DND-41 (cell line): ENCODE results near the gene PRF1.

Source experiments
- ATAC-seq: fragments of 200-7000 bp; cut with Tn5 transposase; 3 replicates; pipeline ENCODE4 v1.9.1; 2021; ENCODE audit warnings: low read depth; ENCODE audit not compliant: insufficient read depth
- DNase-seq: peaks from one replicate; pipeline ENCODE4 v3.0.0-alpha.2; 2020
- H2AFZ ChIP-seq: 2 replicates; pipeline ENCODE4 v1.6.0; 2012; ENCODE audit warnings: low read depth, low read length
- H3K27ac ChIP-seq: 2 replicates; pipeline ENCODE4 v1.5.1; 2012; ENCODE audit warnings: low read length, inconsistent platforms
- H3K27me3 ChIP-seq: fragments of 200-600 bp; sonication (generic); 2 replicates; pipeline ENCODE4 v1.6.0; 2012; ENCODE audit warnings: low read length, mild to moderate bottlenecking, inconsistent platforms; ENCODE audit not compliant: insufficient read depth, poor library complexity
- H3K36me3 ChIP-seq: 2 replicates; pipeline ENCODE4 v1.5.1; 2012; ENCODE audit warnings: low read length, inconsistent platforms; ENCODE audit not compliant: insufficient read depth
- H3K4me1 ChIP-seq: 2 replicates; pipeline ENCODE4 v1.5.1; 2012; ENCODE audit warnings: mild to moderate bottlenecking, low read length; ENCODE audit not compliant: insufficient read depth
- H3K4me2 ChIP-seq: 2 replicates; pipeline ENCODE4 v1.6.0; 2012; ENCODE audit warnings: mild to moderate bottlenecking, moderate library complexity, low read length, inconsistent platforms; ENCODE audit not compliant: insufficient read depth
- H3K4me3 ChIP-seq, 2 experiments: fragments of 200-600 bp in 1 of 2; shearing (Covaris generic) in 1 of 2; 2 replicates each; pipeline ENCODE4 v1.5.1; 2012 to 2016; ENCODE audit warnings: inconsistent platforms in 2 of 2, low read length in 2 of 2, mild to moderate bottlenecking in 2 of 2, low read depth in 1 of 2, moderate library complexity in 1 of 2
- H3K79me2 ChIP-seq: 2 replicates; pipeline ENCODE4 v1.6.0; 2012; ENCODE audit warnings: low read length, inconsistent platforms; ENCODE audit not compliant: insufficient read depth
- H3K9ac ChIP-seq: 2 replicates; pipeline ENCODE4 v1.6.0; 2012; ENCODE audit warnings: low read depth, mild to moderate bottlenecking, inconsistent platforms, low read length, moderate library complexity
- H3K9me3 ChIP-seq: 2 replicates; pipeline ENCODE4 v1.5.1; 2012; ENCODE audit warnings: low read length, moderate library complexity, mild to moderate bottlenecking, inconsistent platforms; ENCODE audit not compliant: insufficient read depth, severe bottlenecking
- H4K20me1 ChIP-seq: 2 replicates; pipeline ENCODE4 v1.6.0; 2012; ENCODE audit warnings: low read length; ENCODE audit not compliant: insufficient read depth
- EZH2 ChIP-seq: IDR thresholded peaks from 3 replicates; pipeline ENCODE4 v1.6.1; 2012; ENCODE audit warnings: borderline replicate concordance, low read depth, mild to moderate bottlenecking, moderate library complexity, low read length, inconsistent platforms; ENCODE audit not compliant: severe bottlenecking
- TF ChIP-seq, protein P1 (sequence below): IDR thresholded peaks from 2 replicates; pipeline ENCODE4 v1.5.1; 2012; ENCODE audit warnings: borderline replicate concordance, low read length, moderate library complexity, mild to moderate bottlenecking; ENCODE audit not compliant: poor library complexity, severe bottlenecking; ENCODE audit errors: extremely low read depth

PRF1 gene

DNA sequence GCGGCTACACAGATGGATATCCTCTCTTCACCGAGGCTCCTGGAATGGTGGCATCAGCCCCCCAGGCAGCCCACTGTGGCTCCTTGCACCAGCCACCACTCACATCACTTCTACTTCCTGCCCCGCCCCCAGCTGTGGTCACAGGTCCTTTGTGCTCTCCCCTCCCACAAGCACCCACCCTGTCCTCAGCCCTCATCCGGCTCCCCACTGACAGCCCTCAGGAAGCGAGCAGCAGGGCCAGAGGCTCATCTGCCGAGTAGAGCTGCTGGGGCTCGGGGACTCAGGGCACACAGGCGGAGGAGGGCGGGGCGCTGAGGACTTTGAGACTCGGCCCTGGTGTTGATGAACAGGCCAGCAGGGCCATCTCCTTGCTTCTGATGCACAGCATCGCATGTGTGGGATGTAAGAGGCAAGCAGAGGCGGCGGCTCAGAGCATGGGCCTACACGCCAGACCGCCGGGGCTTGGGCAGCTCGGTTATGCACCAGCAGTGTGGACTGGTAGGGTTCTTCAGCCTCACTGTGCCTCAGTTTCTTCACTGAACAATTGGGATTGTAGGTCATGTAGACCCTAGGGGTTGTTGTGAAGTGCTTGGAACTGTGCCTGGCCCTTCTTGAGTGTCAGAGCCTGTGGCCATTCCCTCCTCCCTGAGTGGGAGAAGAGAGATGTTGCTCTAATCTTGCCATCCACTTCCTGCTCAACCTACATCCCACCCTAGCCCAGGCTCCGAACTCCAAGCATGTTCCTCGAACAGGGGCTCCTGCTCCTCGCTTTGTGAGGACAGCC lies at the start of gene PRF1:
TSS of gene PRF1 (minus strand) at position 77 of the 784 bp plus-strand sequence. CDS start 1,839 bp downstream, outside the sequence.
- Histone ChIP-seq H3K36me3 (no peaks in the 10 kb centered on the region), H2AFZ (peak within 1 kb of the TSS; percentile 15; the same call in 1 of the 2 replicates), H3K9me3 (no peaks in the 10 kb centered on the region), H4K20me1 (no peaks in the 10 kb centered on the region), H3K4me2 (peak within 1 kb of the TSS; percentile 62), H3K27me3 (no peaks in the 10 kb centered on the region), H3K79me2 (no peaks in the 10 kb centered on the region), H3K9ac (peak within 1 kb of the TSS; percentile 40), H3K4me3 (peak within 1 kb of the TSS in 1 of 2 experiments; percentile 51; a peak in 2 of 4 replicates), H3K27ac (peak within 1 kb of the TSS; percentile 67), H3K4me1 (peaks cover 18% of the 10 kb centered on the region)
- no peak for TF ChIP-seq EZH2
- TF ChIP-seq, protein P1, sequence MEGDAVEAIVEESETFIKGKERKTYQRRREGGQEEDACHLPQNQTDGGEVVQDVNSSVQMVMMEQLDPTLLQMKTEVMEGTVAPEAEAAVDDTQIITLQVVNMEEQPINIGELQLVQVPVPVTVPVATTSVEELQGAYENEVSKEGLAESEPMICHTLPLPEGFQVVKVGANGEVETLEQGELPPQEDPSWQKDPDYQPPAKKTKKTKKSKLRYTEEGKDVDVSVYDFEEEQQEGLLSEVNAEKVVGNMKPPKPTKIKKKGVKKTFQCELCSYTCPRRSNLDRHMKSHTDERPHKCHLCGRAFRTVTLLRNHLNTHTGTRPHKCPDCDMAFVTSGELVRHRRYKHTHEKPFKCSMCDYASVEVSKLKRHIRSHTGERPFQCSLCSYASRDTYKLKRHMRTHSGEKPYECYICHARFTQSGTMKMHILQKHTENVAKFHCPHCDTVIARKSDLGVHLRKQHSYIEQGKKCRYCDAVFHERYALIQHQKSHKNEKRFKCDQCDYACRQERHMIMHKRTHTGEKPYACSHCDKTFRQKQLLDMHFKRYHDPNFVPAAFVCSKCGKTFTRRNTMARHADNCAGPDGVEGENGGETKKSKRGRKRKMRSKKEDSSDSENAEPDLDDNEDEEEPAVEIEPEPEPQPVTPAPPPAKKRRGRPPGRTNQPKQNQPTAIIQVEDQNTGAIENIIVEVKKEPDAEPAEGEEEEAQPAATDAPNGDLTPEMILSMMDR = no peak
- ATAC-seq (peak; percentile 98), DNase-seq (peak; percentile 94)

DNA sequence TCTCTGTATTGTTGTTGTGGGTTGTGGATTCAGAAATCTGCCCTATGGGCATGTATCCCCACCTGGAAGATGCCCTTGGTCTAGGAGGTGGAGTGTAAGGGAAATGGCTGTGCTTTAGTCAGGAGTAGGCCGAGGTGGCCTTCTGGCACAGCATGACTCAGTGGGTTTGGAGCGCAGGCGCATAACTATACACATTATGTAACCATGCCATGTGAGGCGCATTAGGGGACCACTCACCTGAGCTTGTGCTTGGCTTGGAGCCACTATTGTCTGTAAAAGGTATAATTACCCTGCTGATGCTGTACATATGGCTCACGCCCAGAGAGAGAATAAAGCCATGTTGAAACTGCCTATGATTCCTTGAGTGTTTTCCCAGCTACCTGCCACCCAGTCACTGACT lies 49.1 kb upstream of the PRF1 start:
- H3K27me3 ChIP-seq = no peaks in the 10 kb centered on the region
- no peak overlapping the region for H3K9ac ChIP-seq
- no peak for ATAC-seq
- H3K4me3 ChIP-seq = no peak overlapping the region
- no peak overlapping the region for H3K4me2 ChIP-seq
- H3K9me3 ChIP-seq = peaks cover 45% of the 10 kb centered on the region
- TF ChIP-seq EZH2 = no peak
- H3K4me1 ChIP-seq = peaks cover 9% of the 10 kb centered on the region
- no peaks in the 10 kb centered on the region for H4K20me1 ChIP-seq
- peak; percentile 62 for DNase-seq
- H3K36me3 ChIP-seq = no peaks in the 10 kb centered on the region
- no peaks in the 10 kb centered on the region for H3K79me2 ChIP-seq
- H3K27ac ChIP-seq = no peak overlapping the region
- no peak overlapping the region for H2AFZ ChIP-seq

DNA sequence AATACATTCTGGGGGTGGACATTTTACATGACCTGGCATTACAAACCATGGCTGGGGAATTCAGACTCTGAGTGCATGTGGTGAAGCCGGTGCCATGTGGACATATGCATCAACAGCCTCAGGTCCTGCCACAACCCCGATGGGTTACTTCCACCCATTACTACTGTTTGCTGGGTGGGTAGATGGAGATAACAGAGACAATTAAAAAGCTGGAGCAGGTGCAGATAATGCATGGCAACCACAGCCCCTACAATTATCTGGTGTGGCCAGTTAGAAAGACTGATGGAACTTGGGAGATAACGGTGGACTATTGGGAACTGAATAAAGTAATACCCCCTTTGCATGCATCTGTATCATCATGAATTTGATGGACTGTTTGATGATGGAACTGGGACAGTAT lies 48.2 kb upstream of the PRF1 start:
- Histone ChIP-seq H3K27me3 (no peaks in the 10 kb centered on the region), H3K9me3 (peaks cover 45% of the 10 kb centered on the region), H3K79me2 (no peaks in the 10 kb centered on the region), H3K27ac (no peak overlapping the region), H3K4me3 (no peak overlapping the region), H3K4me1 (no peaks in the 10 kb centered on the region; the same call in 1 of the 2 replicates), H3K4me2 (no peak overlapping the region), H2AFZ (no peak overlapping the region), H3K9ac (no peak overlapping the region), H4K20me1 (no peaks in the 10 kb centered on the region), H3K36me3 (no peaks in the 10 kb centered on the region)
- DNase-seq = no peak
- TF ChIP-seq, protein P1 = no peak
- no peak for TF ChIP-seq EZH2
- ATAC-seq = no peak

DNA sequence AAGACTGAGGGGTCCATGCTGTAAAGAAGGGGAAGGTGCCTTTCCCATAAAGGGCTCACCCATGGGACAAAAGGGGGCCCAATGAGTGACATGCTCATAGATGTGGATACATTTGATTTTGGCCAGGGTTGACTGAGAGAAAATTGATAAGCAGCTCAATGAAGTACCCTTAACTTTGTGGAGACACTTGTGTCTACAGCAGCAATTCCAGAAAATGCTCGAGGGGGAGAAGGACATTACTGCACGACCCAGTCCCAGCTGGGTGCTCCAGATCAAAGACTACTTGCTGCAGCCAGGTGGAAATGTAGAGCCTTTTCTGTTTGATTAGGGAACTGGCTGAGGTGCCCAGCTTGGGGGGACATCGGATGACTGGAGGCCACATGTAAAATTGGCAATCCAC lies 47.6 kb upstream of the PRF1 start:
- ATAC-seq (no peak), DNase-seq (no peak)
- TF ChIP-seq, protein P1 = no peak
- H3K79me2 ChIP-seq = no peaks in the 10 kb centered on the region
- no peak overlapping the region for H3K4me3 ChIP-seq
- H3K4me2 ChIP-seq = no peak overlapping the region
- H3K9ac ChIP-seq = no peak overlapping the region
- H4K20me1 ChIP-seq = no peaks in the 10 kb centered on the region
- no peaks in the 10 kb centered on the region for H3K4me1 ChIP-seq
- H3K27me3 ChIP-seq = no peaks in the 10 kb centered on the region
- no peak overlapping the region for H3K27ac ChIP-seq
- no peaks in the 10 kb centered on the region for H3K36me3 ChIP-seq
- H3K9me3 ChIP-seq = peaks cover 45% of the 10 kb centered on the region
- no peak overlapping the region for H2AFZ ChIP-seq
